A549 (cell line): ENCODE results near the gene WLS. TPM values are rescaled to one million over a fixed set of nuclear protein-coding genes. Genes with fewer than 3 reads are reported as not detected.

ENCODE experiments used
- ATAC-seq, 2 experiments: fragments of 200-7000 bp in 1 of 2; fragments of >200 bp in 1 of 2; cut with Nextera tagmentation in 1 of 2; cut with Tn5 transposase in 1 of 2; 3 replicates each; pipeline versions ENCODE4 v1.8.0 to v1.9.1; 2018 to 2020; ENCODE audit warnings: mild to moderate bottlenecking in 1 of 2, moderate library complexity in 1 of 2
- CTCF ChIA-PET: fragments of 300-600 bp; sonication (Branson Sonifier 250); formaldehyde crosslinking; extraction: SDS; loops from one replicate; lab custom pipeline; 2021; ENCODE audit warnings: antibody characterized with exemption, inconsistent platforms; lab: Yijun Ruan, JAX
- POLR2A ChIA-PET: fragments of 350-600 bp; formaldehyde crosslinking; extraction: SDS; loops from one replicate; lab custom pipeline; 2021; ENCODE audit warnings: antibody characterized with exemption, inconsistent platforms; lab: Yijun Ruan, JAX
- DNase-seq, 2 experiments: peaks; one replicate each; pipeline versions ENCODE4 v3.0.0 to v3.0.0-alpha.2; 2011 to 2016; ENCODE audit warnings: low read depth in 1 of 2, low spot score in 1 of 2
- FAIRE-seq: peaks from 2 replicates; lab custom pipeline; 2011; peaks lifted over from hg19 to GRCh38; lab: Jason Lieb, UNC
- H3K27ac ChIP-seq, 2 experiments: fragments of >200 bp; sonication (Bioruptor Twin); formaldehyde crosslinking; 3 replicates each; pipeline ENCODE4 v1.5.1; 2016 to 2017
- H3K4me1 ChIP-seq: fragments of >200 bp; sonication (Bioruptor Twin); formaldehyde crosslinking; 3 replicates; pipeline ENCODE4 v1.6.1; 2016
- H3K4me2 ChIP-seq: fragments of >200 bp; sonication (Bioruptor Twin); formaldehyde crosslinking; 3 replicates; pipeline ENCODE4 v1.6.1; 2016
- H3K4me3 ChIP-seq: fragments of >200 bp; sonication (Bioruptor Twin); formaldehyde crosslinking; 3 replicates; pipeline ENCODE4 v1.5.1; 2016
- H3K9me3 ChIP-seq: fragments of >200 bp; sonication (Bioruptor Twin); formaldehyde crosslinking; 3 replicates; pipeline ENCODE4 v1.6.1; 2016
- BHLHE40 ChIP-seq: IDR thresholded peaks from 2 replicates; pipeline ENCODE4 v1.6.1; 2012; ENCODE audit warnings: low read depth, low read length, inconsistent platforms
- CBX2 ChIP-seq: fragments of 200-600 bp; sonication (generic); IDR thresholded peaks from 2 replicates; pipeline ENCODE4 v1.6.1; 2016; ENCODE audit warnings: low read depth, mild to moderate bottlenecking, borderline replicate concordance
- CEBPB ChIP-seq, 2 experiments: fragments of >200 bp in 1 of 2; sonication (Bioruptor Twin) in 1 of 2; formaldehyde crosslinking in 1 of 2; IDR thresholded peaks; 2 replicates each; pipeline ENCODE4 v1.6.1; 2012 to 2016
- ESRRA ChIP-seq: fragments of 150-350 bp; IDR thresholded peaks from 2 replicates; pipeline ENCODE4 v1.6.1; 2014; ENCODE audit warnings: mild to moderate bottlenecking, low read length, borderline replicate concordance
- FOSB ChIP-seq: fragments of 250-450 bp; sonication (Bioruptor Pico); IDR thresholded peaks from 2 replicates; pipeline ENCODE4 v1.5.0; 2020; ENCODE audit warnings: mild to moderate bottlenecking, moderate library complexity
- HOXA7 ChIP-seq: fragments of 250-450 bp; sonication (Bioruptor Pico); IDR thresholded peaks from 2 replicates; pipeline ENCODE4 v1.5.0; 2020; ENCODE audit warnings: mild to moderate bottlenecking, moderate library complexity
- JUN ChIP-seq, 2 experiments: fragments of >200 bp; sonication (Bioruptor Twin); formaldehyde crosslinking; IDR thresholded peaks; 2 replicates in 1 of 2; 3 replicates in 1 of 2; pipeline ENCODE4 v1.6.1; 2016 to 2017
- MAFK ChIP-seq: fragments of 450-650 bp; IDR thresholded peaks from 2 replicates; pipeline ENCODE4 v1.6.1; 2014; ENCODE audit not compliant: partially characterized antibody
- MAZ ChIP-seq: fragments of 150-350 bp; IDR thresholded peaks from 2 replicates; pipeline ENCODE4 v1.6.1; 2014; ENCODE audit warnings: antibody characterized with exemption, low read depth, low read length, borderline replicate concordance
- MYC ChIP-seq: IDR thresholded peaks from 2 replicates; pipeline ENCODE4 v1.6.1; 2012; ENCODE audit warnings: mild to moderate bottlenecking, inconsistent platforms, low read length, improper control_type of control experiment, borderline replicate concordance
- NR3C1 ChIP-seq: fragments of >200 bp; sonication (Bioruptor Twin); formaldehyde crosslinking; IDR thresholded peaks from 3 replicates; pipeline ENCODE4 v1.6.1; 2017
- POLR2A ChIP-seq: IDR thresholded peaks from 2 replicates; pipeline ENCODE4 v1.6.1; 2012; ENCODE audit warnings: mild to moderate bottlenecking, low read length
- POLR2AphosphoS2 ChIP-seq: conservative IDR thresholded peaks from 2 replicates; pipeline ENCODE4 v1.6.1; 2012; ENCODE audit warnings: low read length, improper control_type of control experiment, inconsistent platforms
- RARB ChIP-seq: fragments of 250-450 bp; sonication (Bioruptor Pico); IDR thresholded peaks from 2 replicates; pipeline ENCODE4 v1.8.0; 2021; ENCODE audit warnings: mild to moderate bottlenecking, moderate library complexity
- SMC3 ChIP-seq: fragments of >200 bp; sonication (Bioruptor Twin); formaldehyde crosslinking; IDR thresholded peaks from 3 replicates; pipeline ENCODE4 v1.6.1; 2018; ENCODE audit warnings: inconsistent platforms
- TFCP2L1 ChIP-seq: fragments of 250-450 bp; sonication (Bioruptor Pico); IDR thresholded peaks from 2 replicates; pipeline ENCODE4 v1.5.0; 2021; ENCODE audit warnings: mild to moderate bottlenecking
- TP53 ChIP-seq: fragments of 250-450 bp; sonication (Bioruptor Pico); IDR thresholded peaks from 2 replicates; pipeline ENCODE4 v1.5.0; 2021; ENCODE audit warnings: mild to moderate bottlenecking, moderate library complexity
- ZFP36 ChIP-seq: fragments of 450-650 bp; IDR thresholded peaks from 2 replicates; pipeline ENCODE4 v1.6.1; 2014; ENCODE audit warnings: borderline replicate concordance; ENCODE audit not compliant: partially characterized antibody
- ZNF302 ChIP-seq: fragments of 250-450 bp; sonication (Bioruptor Pico); IDR thresholded peaks from 2 replicates; pipeline ENCODE4 v1.9.0; 2021; ENCODE audit warnings: inconsistent platforms, mild to moderate bottlenecking, moderate library complexity
- WGBS: methylation state at CpG from one replicate; pipeline ENCODE4 v1.1.6; 2017; ENCODE audit errors: missing lambda C conversion rate; 5-methylcytosine and 5-hydroxymethylcytosine counted together
- polyA plus RNA-seq, 4 experiments: library from polyadenylated mRNA; depleted of rRNA in 3 of 4; stranded (reverse); fragments of >200 nt; fragmentation: RNase III in 1 of 4; extraction: RNeasy Plus Mini Kit Qiagen cat#74134 plus additional on column Dnase treatment in 1 of 4; gene quantifications; 2 replicates in 3 of 4; 3 replicates in 1 of 4; pipeline ENCODE4 v1.2.3, GENCODE V29; 2011 to 2017
- TF ChIP-seq, protein P1 (sequence below): fragments of 150-350 bp; IDR thresholded peaks from 2 replicates; pipeline ENCODE4 v1.6.1; 2014; ENCODE audit warnings: low read depth, mild to moderate bottlenecking, low read length
- TF ChIP-seq, protein P2 (sequence below): fragments of 450-650 bp; IDR thresholded peaks from 2 replicates; pipeline ENCODE4 v1.6.1; 2014; ENCODE audit warnings: antibody characterized with exemption

Gene WLS
- polyA plus RNA-seq, 2 of the 4 experiments (the other 2 are of a cell fraction), result 6.6 to 12.1 TPM

DNA sequence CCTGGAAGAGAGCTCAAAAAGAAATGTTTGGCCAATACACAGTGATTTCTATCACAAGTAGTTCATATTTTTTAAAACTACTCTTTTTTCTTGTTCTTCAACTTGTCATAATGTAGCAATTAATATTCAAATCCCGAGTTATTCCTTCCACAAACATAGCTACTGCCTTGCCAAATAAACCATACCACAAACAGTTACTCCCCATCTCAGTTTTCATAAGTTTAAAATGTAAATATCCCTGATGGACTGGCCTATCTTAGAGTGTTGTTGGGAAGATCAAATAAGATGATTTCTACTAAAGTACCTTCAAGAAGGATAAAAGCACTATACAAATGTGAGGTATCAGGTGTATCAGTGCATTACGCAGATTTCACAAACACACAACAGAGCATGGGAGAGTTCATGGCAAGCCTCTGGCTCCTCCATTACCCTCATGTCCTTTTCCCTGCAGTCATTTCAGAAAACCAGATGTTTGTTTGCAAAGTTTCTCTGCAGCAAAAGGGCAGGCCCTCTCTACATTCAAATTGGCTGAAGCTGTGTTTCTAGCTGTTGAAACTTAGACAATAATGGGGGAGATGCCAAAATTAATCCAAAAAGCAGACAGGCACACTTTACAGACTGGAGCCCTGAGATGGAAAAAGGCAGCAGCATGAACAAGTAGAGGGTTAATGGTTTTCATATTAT lies 16.1 kb downstream of the WLS start:
- ATAC-seq, result no peak

DNA sequence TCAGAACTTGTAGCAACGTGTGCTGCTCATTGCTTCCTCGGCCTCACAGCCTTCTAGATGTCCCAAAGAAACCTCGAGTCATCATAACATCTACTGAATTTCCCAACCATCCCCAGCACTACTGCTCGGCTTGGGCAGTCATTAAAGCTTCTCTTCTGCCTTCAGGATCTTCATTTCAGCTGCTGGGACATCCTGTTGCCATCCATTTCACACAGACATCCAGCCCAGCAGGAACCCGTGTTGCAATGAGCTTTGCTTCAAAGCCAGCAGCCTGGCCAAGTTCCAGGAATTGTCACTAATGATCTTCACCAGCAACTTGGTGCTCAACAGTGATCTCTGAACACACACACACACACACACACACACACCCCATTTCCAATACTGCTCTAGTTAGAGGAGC lies 18.5 kb downstream of the WLS start:
- no peaks in the 10 kb centered on the region for H3K9me3 ChIP-seq
- H3K27ac ChIP-seq, result no peak overlapping the region
- POLR2A ChIA-PET, result no interaction called here
- CTCF ChIA-PET, result interaction anchor here (1.2 kb wide), 1 partner anchor 107 kb away, joined by 4 read pairs; no protein-coding TSS in a partner anchor
- ATAC-seq (no peak), FAIRE-seq (no peak)
- H3K4me2 ChIP-seq, result no peak overlapping the region
- H3K4me3 ChIP-seq, result no peak overlapping the region
- H3K4me1 ChIP-seq, result peaks cover 4% of the 10 kb centered on the region; the same call in 1 of the 3 replicates
- no peak for TF ChIP-seq BHLHE40
- TF ChIP-seq, all 56 proteins: peak for 0
- no peak for DNase-seq
- WGBS, result 58% methylated on average over 4 of the region's 5 CpGs

More for the DNA sequence above, 16.1 kb downstream of the WLS start:
- no peak overlapping the region for H3K4me3 ChIP-seq
- FAIRE-seq (no peak), DNase-seq (no peak)
- H3K27ac ChIP-seq, result no peak overlapping the region
- POLR2A ChIA-PET, result no interaction called here
- H3K4me1 ChIP-seq, result peaks cover 4% of the 10 kb centered on the region; the same call in 1 of the 3 replicates
- WGBS, result 40% methylated on average over 2 of the region's 2 CpGs
- no peaks in the 10 kb centered on the region for H3K9me3 ChIP-seq
- CTCF ChIA-PET, result interaction anchor here (0.7 kb wide), 1 partner anchor 49 kb away, joined by 3 read pairs; no protein-coding TSS in a partner anchor
- no peak overlapping the region for H3K4me2 ChIP-seq
- TF ChIP-seq FOSB (CRISPR knock-in tag), result no peak
- TF ChIP-seq ZFP36, result no peak
- TF ChIP-seq TP53 (CRISPR knock-in tag), result no peak
- no peak for TF ChIP-seq RARB
- TF ChIP-seq TFCP2L1 (CRISPR knock-in tag), result no peak

DNA sequence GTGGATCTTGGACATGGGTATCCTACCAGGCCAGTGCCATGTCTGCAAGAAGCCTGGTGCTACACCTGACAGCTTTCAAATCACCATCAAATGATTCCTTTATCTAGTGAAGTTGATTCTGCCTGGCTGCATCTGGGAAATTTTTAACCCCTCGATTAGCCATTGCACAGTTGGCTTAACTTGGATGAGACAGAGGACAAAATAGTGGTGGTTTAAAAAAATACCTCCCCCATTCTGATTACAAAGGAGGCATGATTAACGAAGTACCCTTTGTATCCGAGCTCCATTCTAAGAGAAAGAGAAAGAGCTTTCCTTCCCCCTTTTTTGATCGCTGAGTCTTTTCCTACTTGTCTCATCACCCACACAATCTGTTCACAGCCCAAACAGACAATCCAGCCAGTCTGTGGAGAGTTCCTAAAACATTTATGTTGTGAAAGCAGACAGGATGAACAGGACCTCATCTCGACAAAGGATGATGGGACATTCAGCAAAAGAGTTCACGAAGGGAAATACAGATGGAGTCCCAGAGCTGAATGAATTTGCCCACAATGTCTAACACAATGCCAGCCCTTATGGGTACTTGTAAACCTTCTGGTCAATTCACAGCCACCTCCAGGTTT lies 20.5 kb downstream of the WLS start:
- POLR2A ChIA-PET, result no interaction called here

DNA sequence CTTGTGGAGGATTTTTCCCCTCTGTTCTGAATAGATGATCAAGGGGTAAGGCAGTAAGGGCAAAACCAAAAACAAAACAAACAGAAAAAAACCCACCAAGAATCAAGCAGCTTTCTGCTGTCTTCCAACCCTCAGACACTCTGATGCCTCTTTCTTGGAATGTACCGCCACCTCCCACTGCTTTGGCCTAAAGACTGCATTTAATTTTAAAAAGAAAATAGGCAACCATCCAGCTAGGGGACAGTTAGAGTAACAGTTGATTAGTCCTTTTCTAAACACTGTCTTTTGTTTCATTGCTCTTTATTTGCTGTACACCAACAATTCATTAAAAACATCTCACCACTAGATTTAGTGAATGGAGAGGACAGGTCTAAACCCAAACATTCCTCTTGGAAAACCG lies 21.5 kb downstream of the WLS start:
- ATAC-seq (no peak), FAIRE-seq (no peak)
- no peak overlapping the region for H3K4me2 ChIP-seq
- no peak for TF ChIP-seq NR3C1
- TF ChIP-seq, all 56 proteins: peak for 0
- Histone ChIP-seq H3K4me3 (no peak overlapping the region), H3K4me1 (peaks cover 8% of the 10 kb centered on the region; the same call in 1 of the 3 replicates), H3K9me3 (no peaks in the 10 kb centered on the region), H3K27ac (no peak overlapping the region)
- POLR2A ChIA-PET, result no interaction called here
- WGBS, result 65% methylated on average over 2 of the region's 2 CpGs
- CTCF ChIA-PET, result no interaction called here
- DNase-seq, result no peak

More for the DNA sequence above, 20.5 kb downstream of the WLS start:
- Histone ChIP-seq H3K27ac (no peak overlapping the region), H3K4me3 (no peak overlapping the region)
- TF ChIP-seq POLR2AphosphoS2, result no peak
- TF ChIP-seq, protein P1, sequence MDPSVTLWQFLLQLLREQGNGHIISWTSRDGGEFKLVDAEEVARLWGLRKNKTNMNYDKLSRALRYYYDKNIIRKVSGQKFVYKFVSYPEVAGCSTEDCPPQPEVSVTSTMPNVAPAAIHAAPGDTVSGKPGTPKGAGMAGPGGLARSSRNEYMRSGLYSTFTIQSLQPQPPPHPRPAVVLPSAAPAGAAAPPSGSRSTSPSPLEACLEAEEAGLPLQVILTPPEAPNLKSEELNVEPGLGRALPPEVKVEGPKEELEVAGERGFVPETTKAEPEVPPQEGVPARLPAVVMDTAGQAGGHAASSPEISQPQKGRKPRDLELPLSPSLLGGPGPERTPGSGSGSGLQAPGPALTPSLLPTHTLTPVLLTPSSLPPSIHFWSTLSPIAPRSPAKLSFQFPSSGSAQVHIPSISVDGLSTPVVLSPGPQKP, result no peak
- no peak for TF ChIP-seq MAZ
- TF ChIP-seq MAFK, result no peak
- TF ChIP-seq POLR2A, result no peak
- TF ChIP-seq ESRRA, result no peak
- no peak for TF ChIP-seq CEBPB (IDR thresholded peaks at IDR 0.05)
- TF ChIP-seq, protein P2, sequence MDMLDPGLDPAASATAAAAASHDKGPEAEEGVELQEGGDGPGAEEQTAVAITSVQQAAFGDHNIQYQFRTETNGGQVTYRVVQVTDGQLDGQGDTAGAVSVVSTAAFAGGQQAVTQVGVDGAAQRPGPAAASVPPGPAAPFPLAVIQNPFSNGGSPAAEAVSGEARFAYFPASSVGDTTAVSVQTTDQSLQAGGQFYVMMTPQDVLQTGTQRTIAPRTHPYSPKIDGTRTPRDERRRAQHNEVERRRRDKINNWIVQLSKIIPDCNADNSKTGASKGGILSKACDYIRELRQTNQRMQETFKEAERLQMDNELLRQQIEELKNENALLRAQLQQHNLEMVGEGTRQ, result no peak
- no peak for TF ChIP-seq HOXA7 (CRISPR knock-in tag)
- TF ChIP-seq CBX2, result no peak
- TF ChIP-seq ZNF302 (CRISPR knock-in tag), result no peak
- TF ChIP-seq ZFP36, result no peak
- TF ChIP-seq SMC3, result no peak
- no peak for TF ChIP-seq JUN (IDR thresholded peaks at IDR 0.05)
- TF ChIP-seq MYC, result no peak
- TF ChIP-seq, all 56 proteins: peak for 0
- Histone ChIP-seq H3K4me1 (peaks cover 7% of the 10 kb centered on the region; the same call in 1 of the 3 replicates), H3K4me2 (no peak overlapping the region), H3K9me3 (no peaks in the 10 kb centered on the region)
- ATAC-seq (no peak), DNase-seq (no peak), FAIRE-seq (no peak)
- WGBS, result 61% methylated on average over 6 of the region's 6 CpGs
- CTCF ChIA-PET, result interaction anchor here (0.6 kb wide), 1 partner anchor 446 kb away, joined by 4 read pairs; no protein-coding TSS in a partner anchor
